Choroid plexus epithelial cell (primary cell): Measurements from ENCODE around the gene SPATA16.
A peak's percentile ranks its signal among the peaks of the same experiment; 100 is the strongest.

Source experiments
- DNase-seq: peaks from one replicate; pipeline ENCODE4 v3.0.0-alpha.2; 2010; ENCODE audit warnings: low read depth
- H3K4me3 ChIP-seq: 2 replicates; pipeline ENCODE4 v1.5.1; 2011; ENCODE audit warnings: low read depth, mild to moderate bottlenecking, control low read depth, low read length, moderate library complexity
- CTCF ChIP-seq: conservative IDR thresholded peaks from 2 replicates; pipeline ENCODE4 v1.5.1; 2011; ENCODE audit warnings: low read depth, mild to moderate bottlenecking, control low read depth, inconsistent platforms, low read length, moderate library complexity

SPATA16 gene

GRCh38 chr3:172993412-172993811, 147.6 kb downstream of the SPATA16 start:
- no peak for TF ChIP-seq CTCF
- no peak for DNase-seq

GRCh38 chr3:172991424-172991996, 149.5 kb downstream of the SPATA16 start:
- no peak for DNase-seq
- H3K4me3 ChIP-seq, result no peak overlapping the region
- no peak for TF ChIP-seq CTCF

More at GRCh38 chr3:172993412-172993811, 147.6 kb downstream of the SPATA16 start:
- H3K4me3 ChIP-seq, result no peak overlapping the region

- no peak for DNase-seq
- no peak for TF ChIP-seq CTCF
Measured at GRCh38 chr3:172989373-172989772, 151.7 kb downstream of the SPATA16 start.

GRCh38 chr3:172987273-172987672, 153.8 kb downstream of the SPATA16 start:
- TF ChIP-seq CTCF, result peak; percentile 37
- peak; percentile 5 for DNase-seq
- H3K4me3 ChIP-seq, result no peak overlapping the region

More at GRCh38 chr3:172989373-172989772, 151.7 kb downstream of the SPATA16 start:
- H3K4me3 ChIP-seq, result no peak overlapping the region

GRCh38 chr3:172984914-172985313, 156.1 kb downstream of the SPATA16 start:
- TF ChIP-seq CTCF, result no peak
- H3K4me3 ChIP-seq, result no peak overlapping the region
- no peak for DNase-seq

GRCh38 chr3:172982736-172983364, 158.2 kb downstream of the SPATA16 start:
- H3K4me3 ChIP-seq, result no peak overlapping the region
- TF ChIP-seq CTCF, result peak; percentile 26
- DNase-seq, result peak; percentile 23

GRCh38 chr3:172981407-172981983, 159.5 kb downstream of the SPATA16 start:
- no peak for TF ChIP-seq CTCF

More at GRCh38 chr3:172981407-172981983, 159.5 kb downstream of the SPATA16 start:
- H3K4me3 ChIP-seq, result no peak overlapping the region
- no peak for DNase-seq
